ENCODE measurements around the gene ENGASE.

ENGASE gene

DNA sequence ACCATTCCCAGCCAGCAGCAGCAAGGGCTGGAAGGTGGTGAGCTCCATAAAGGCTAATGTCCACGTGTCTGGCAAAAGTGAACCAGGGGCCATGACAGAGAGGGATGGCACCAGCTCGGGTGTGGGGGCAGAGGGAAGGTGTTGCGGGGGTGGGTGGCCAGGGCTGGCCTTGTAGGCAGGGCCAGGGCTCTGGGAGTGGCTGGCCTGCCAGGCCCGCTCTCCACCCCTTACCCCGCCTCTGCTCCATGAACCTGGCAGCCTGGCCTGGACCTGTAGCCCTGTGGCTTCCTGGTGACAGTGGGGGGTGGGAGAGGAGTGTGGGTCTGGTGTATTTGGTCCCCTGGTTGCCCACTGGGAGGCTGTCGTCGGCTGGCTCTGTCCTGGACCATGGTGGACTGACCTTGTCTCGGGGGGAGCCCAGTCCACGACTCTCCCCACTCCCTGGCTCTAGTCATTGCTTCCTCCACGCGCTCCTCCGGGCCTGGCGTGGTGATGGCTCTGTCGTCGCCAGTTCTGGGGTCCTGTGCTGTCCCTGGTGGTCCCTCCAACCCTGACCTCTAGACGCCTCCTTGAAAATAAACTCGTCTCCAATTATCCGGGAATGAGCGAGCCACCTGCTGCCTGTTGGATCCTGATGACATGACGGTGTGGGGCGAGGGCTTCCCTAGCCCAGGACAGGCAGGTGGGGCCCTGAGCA is 50.0 kb downstream of the ENGASE start:
- no peaks in the 10 kb centered on the region for H3K4me1 Mint-ChIP-seq
- CTCF ChIA-PET, result no interaction called here
- no peak overlapping the region for H3K4me3 Mint-ChIP-seq
- no peaks in the 10 kb centered on the region for H3K36me3 Mint-ChIP-seq
- DNase-seq, result no peak
- H3K9me3 Mint-ChIP-seq, result no peaks in the 10 kb centered on the region
- H3K27me3 Mint-ChIP-seq, result peaks cover 13% of the 10 kb centered on the region
- no peak overlapping the region for H3K27ac Mint-ChIP-seq

DNA sequence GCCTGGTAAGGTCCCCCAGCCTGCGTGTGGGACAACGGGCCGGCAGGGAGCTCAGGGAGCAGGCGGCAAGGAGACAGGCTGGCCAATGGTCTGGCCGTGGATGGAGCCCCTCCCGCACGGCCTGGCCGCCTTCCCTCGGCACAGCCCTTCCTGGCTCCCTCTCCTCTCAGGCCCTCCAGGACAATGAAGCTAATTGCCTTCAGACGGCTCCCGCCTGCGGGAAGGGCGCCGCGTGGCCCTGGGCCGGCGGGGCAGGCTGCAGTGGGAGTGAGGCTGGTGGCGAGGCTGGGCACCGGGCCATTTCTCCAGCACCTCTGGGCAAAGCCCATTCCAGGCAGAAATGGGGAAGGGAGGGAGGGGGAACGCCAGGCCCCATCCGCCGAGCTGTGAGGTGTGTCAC is 50.9 kb downstream of the ENGASE start:
- DNase-seq, result no peak
- Mint-ChIP-seq H3K27me3 (peaks cover 13% of the 10 kb centered on the region), H3K4me1 (no peaks in the 10 kb centered on the region), H3K36me3 (no peaks in the 10 kb centered on the region), H3K27ac (no peak overlapping the region), H3K9me3 (no peaks in the 10 kb centered on the region), H3K4me3 (no peak overlapping the region)
- CTCF ChIA-PET, result no interaction called here

DNA sequence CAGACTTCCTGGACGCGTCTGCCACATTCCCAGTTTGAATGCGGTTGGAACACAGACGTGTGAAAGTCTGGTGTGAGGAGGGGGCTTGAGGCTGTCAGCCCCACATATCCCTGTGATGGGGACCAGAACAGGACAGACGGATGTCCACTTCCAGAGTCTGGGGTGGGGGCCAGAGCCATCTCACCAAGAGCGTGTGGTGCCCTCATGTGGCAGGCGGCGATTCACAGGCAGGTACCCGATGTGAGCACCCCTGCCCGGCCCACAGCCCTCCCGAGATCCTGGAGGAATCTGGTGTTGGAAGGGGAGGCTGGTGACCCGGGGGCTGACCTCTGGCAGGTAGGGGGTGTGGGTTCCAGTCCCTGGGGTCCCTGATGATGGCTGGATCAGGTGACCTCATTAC is 51.5 kb downstream of the ENGASE start:
- H3K9me3 Mint-ChIP-seq, result no peaks in the 10 kb centered on the region
- no peak for DNase-seq
- H3K27ac Mint-ChIP-seq, result no peak overlapping the region
- no peak overlapping the region for H3K4me3 Mint-ChIP-seq
- H3K27me3 Mint-ChIP-seq, result peaks cover 13% of the 10 kb centered on the region
- CTCF ChIA-PET, result no interaction called here
- no peaks in the 10 kb centered on the region for H3K36me3 Mint-ChIP-seq
- no peaks in the 10 kb centered on the region for H3K4me1 Mint-ChIP-seq

- CTCF ChIA-PET, result no interaction called here
- no peak overlapping the region for H3K27ac Mint-ChIP-seq
- no peak overlapping the region for H3K4me3 Mint-ChIP-seq
- no peaks in the 10 kb centered on the region for H3K36me3 Mint-ChIP-seq
- no peaks in the 10 kb centered on the region for H3K4me1 Mint-ChIP-seq
- peaks cover 13% of the 10 kb centered on the region for H3K27me3 Mint-ChIP-seq
- no peaks in the 10 kb centered on the region for H3K9me3 Mint-ChIP-seq
- DNase-seq, result no peak
Observed at GRCh38 chr17:79127534-79128135, 53.0 kb downstream of the ENGASE start.

- Mint-ChIP-seq H3K9me3 (no peaks in the 10 kb centered on the region), H3K27me3 (peaks cover 13% of the 10 kb centered on the region), H3K27ac (no peak overlapping the region), H3K36me3 (no peaks in the 10 kb centered on the region), H3K4me3 (no peak overlapping the region), H3K4me1 (no peaks in the 10 kb centered on the region)
- no peak for DNase-seq
- CTCF ChIA-PET, result no interaction called here
Observed at GRCh38 chr17:79129523-79129922, 54.9 kb downstream of the ENGASE start.

- no peak for DNase-seq
- Mint-ChIP-seq H3K27me3 (peaks cover 13% of the 10 kb centered on the region), H3K36me3 (no peaks in the 10 kb centered on the region), H3K27ac (no peak overlapping the region), H3K4me3 (no peak overlapping the region), H3K4me1 (no peaks in the 10 kb centered on the region), H3K9me3 (no peaks in the 10 kb centered on the region)
- CTCF ChIA-PET, result no interaction called here
Observed at GRCh38 chr17:79130536-79131273, 56.1 kb downstream of the ENGASE start.

- Mint-ChIP-seq H3K4me1 (no peaks in the 10 kb centered on the region), H3K27ac (no peak overlapping the region), H3K4me3 (no peak overlapping the region), H3K36me3 (no peaks in the 10 kb centered on the region), H3K27me3 (peaks cover 16% of the 10 kb centered on the region), H3K9me3 (no peaks in the 10 kb centered on the region)
- CTCF ChIA-PET, result no interaction called here
- DNase-seq, result no peak
Observed at GRCh38 chr17:79131274-79131635, 56.6 kb downstream of the ENGASE start.

- no peak overlapping the region for H3K4me3 Mint-ChIP-seq
- H3K27ac Mint-ChIP-seq, result no peak overlapping the region
- H3K9me3 Mint-ChIP-seq, result no peaks in the 10 kb centered on the region
- no peak for DNase-seq
- CTCF ChIA-PET, result no interaction called here
- H3K27me3 Mint-ChIP-seq, result peaks cover 13% of the 10 kb centered on the region
- no peaks in the 10 kb centered on the region for H3K36me3 Mint-ChIP-seq
- H3K4me1 Mint-ChIP-seq, result no peaks in the 10 kb centered on the region
Observed at GRCh38 chr17:79131701-79132100, 57.1 kb downstream of the ENGASE start.

DNA sequence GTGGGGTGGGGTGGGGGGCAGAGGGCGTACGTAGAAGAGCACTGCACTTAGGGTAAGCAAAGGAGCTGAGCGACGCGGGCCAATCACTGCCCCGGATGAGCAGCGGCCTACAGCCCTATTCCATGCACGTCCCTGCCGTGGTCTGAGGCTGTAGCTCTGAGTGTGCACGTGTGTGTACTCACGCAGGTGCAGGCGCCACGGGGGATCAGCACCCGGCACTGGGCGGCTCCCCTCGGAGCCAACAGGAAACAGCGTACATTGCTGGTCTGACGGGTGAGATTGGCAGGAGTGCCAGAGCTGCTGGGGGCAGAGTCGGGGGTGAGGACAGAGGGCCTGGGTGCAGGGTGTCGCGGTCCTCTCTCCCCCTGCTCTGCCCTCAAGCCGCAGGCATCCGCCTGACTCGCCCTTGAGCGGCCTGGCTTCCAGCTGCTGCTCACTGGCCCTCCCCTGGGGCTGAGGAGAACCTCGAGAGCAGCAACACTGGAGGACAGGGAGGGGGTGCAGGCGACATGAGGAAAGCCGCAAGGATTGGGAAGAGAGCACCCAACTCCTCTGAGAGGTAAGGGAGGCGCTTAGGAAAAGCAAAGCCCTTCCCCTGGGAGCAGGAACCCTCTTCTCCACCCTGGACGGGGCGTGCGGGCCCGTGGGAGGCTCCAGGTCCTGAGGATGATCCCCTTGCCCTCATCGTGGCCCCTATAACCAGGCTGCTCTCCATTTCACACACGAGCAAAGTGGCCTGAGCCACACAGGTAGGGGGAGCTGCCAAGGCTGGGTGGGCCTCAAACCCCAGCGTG is 57.8 kb downstream of the ENGASE start:
- Mint-ChIP-seq H3K4me3 (no peak overlapping the region), H3K36me3 (no peaks in the 10 kb centered on the region), H3K27ac (no peak overlapping the region), H3K4me1 (no peaks in the 10 kb centered on the region), H3K27me3 (peaks cover 8% of the 10 kb centered on the region), H3K9me3 (no peaks in the 10 kb centered on the region)
- CTCF ChIA-PET, result no interaction called here
- DNase-seq, result no peak

- H3K4me1 Mint-ChIP-seq, result no peaks in the 10 kb centered on the region
- no peak overlapping the region for H3K27ac Mint-ChIP-seq
- no peak overlapping the region for H3K4me3 Mint-ChIP-seq
- no peak for DNase-seq
- peaks cover 13% of the 10 kb centered on the region for H3K27me3 Mint-ChIP-seq
- H3K9me3 Mint-ChIP-seq, result peaks cover 1% of the 10 kb centered on the region
- CTCF ChIA-PET, result no interaction called here
- H3K36me3 Mint-ChIP-seq, result no peaks in the 10 kb centered on the region
Observed at GRCh38 chr17:79133214-79133613, 58.6 kb downstream of the ENGASE start.

- H3K4me3 Mint-ChIP-seq, result no peak overlapping the region
- peaks cover 9% of the 10 kb centered on the region for H3K9me3 Mint-ChIP-seq
- H3K36me3 Mint-ChIP-seq, result no peaks in the 10 kb centered on the region
- H3K27ac Mint-ChIP-seq, result no peak overlapping the region
- no peaks in the 10 kb centered on the region for H3K4me1 Mint-ChIP-seq
- CTCF ChIA-PET, result no interaction called here
- H3K27me3 Mint-ChIP-seq, result peaks cover 13% of the 10 kb centered on the region
- no peak for DNase-seq
Observed at GRCh38 chr17:79133985-79134384, 59.4 kb downstream of the ENGASE start.

DNA sequence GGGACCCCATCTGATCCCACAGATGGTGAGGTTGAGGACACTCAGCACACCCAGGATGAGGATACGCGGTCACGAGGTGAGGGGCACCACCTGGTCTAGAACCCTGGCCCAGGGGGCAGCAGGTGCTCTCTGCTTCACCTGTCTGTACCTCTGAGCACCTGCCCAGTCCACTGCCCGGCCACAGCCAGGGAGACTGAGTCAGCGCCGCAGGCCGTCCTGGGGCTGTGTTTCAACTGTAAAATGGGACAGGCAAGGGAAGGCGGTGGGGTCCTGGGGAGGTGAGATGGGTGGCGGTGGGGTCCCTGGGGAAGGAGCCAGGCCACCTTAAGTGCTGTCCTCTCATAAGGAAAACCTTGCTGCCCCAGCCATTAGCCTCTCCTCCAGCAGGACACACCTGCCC is 60.4 kb downstream of the ENGASE start:
- Mint-ChIP-seq H3K4me1 (no peaks in the 10 kb centered on the region), H3K9me3 (peaks cover 10% of the 10 kb centered on the region), H3K36me3 (no peaks in the 10 kb centered on the region), H3K27ac (no peak overlapping the region), H3K27me3 (peaks cover 13% of the 10 kb centered on the region), H3K4me3 (no peak overlapping the region)
- DNase-seq, result no peak
- CTCF ChIA-PET, result no interaction called here

GRCh38 chr17:79135628-79136405 is 61.2 kb downstream of the ENGASE start:
- CTCF ChIA-PET, result no interaction called here

More at GRCh38 chr17:79135628-79136405, 61.2 kb downstream of the ENGASE start:
- no peaks in the 10 kb centered on the region for H3K36me3 Mint-ChIP-seq
- no peaks in the 10 kb centered on the region for H3K4me1 Mint-ChIP-seq
- H3K9me3 Mint-ChIP-seq, result peaks cover 10% of the 10 kb centered on the region
- peaks cover 17% of the 10 kb centered on the region for H3K27me3 Mint-ChIP-seq
- no peak for DNase-seq
- no peak overlapping the region for H3K4me3 Mint-ChIP-seq
- H3K27ac Mint-ChIP-seq, result no peak overlapping the region
